IMR-90 (cell line): Measurements from ENCODE around the gene ALK. TPM values are rescaled to one million over a fixed set of nuclear protein-coding genes. Genes with fewer than 3 reads are reported as not detected.

Experiments used
- ATAC-seq: fragments of 200-7000 bp; cut with Tn5 transposase; 2 replicates; pipeline ENCODE4 v1.9.1; 2020; ENCODE audit warnings: low read depth, mild to moderate bottlenecking, moderate library complexity
- BruUV-seq: library from RNA; stranded (reverse); fragments of 400-500 nt; replicated peaks from 2 replicates; lab custom pipeline; 2021; lab: Mats Ljungman, UMichigan
- CTCF ChIA-PET: fragments of 300-600 bp; formaldehyde crosslinking; extraction: SDS; loops from one replicate; lab custom pipeline; 2021; ENCODE audit warnings: antibody characterized with exemption; lab: Yijun Ruan, JAX
- POLR2A ChIA-PET: fragments of 300-600 bp; sonication (Branson Sonifier 250); formaldehyde crosslinking; loops from one replicate; lab custom pipeline; 2022; ENCODE audit warnings: antibody characterized with exemption; ENCODE audit not compliant: unreplicated experiment; lab: Charles Lee
- DNase-seq: peaks from one replicate; pipeline ENCODE4 v3.0.0; 2013
- H2AFZ ChIP-seq: replicated peaks from 2 replicates; pipeline ENCODE3; 2013; ENCODE audit warnings: low read length, mild to moderate bottlenecking; ENCODE audit not compliant: poor library complexity
- H2AK5ac ChIP-seq: 2 replicates; pipeline ENCODE4 v1.6.1; 2013; ENCODE audit warnings: low read depth, low read length, inconsistent platforms
- H2AK9ac ChIP-seq: replicated peaks from 2 replicates; pipeline ENCODE3; 2013; ENCODE audit warnings: mild to moderate bottlenecking, low read depth, low read length, moderate library complexity; ENCODE audit not compliant: poor library complexity
- H2BK120ac ChIP-seq: 2 replicates; pipeline ENCODE4 v1.6.1; 2013; ENCODE audit warnings: low read depth, low read length, inconsistent platforms
- H2BK15ac ChIP-seq: 3 replicates; pipeline ENCODE4 v1.6.1; 2013; ENCODE audit warnings: low read depth, low read length, inconsistent platforms
- H2BK20ac ChIP-seq: 2 replicates; pipeline ENCODE4 v1.6.1; 2013; ENCODE audit warnings: low read depth, mild to moderate bottlenecking, inconsistent platforms, low read length, moderate library complexity
- H2BK5ac ChIP-seq: 2 replicates; pipeline ENCODE4 v1.6.1; 2013; ENCODE audit warnings: mild to moderate bottlenecking, low read depth, low read length, inconsistent platforms; ENCODE audit not compliant: poor library complexity, severe bottlenecking
- H3K14ac ChIP-seq: replicated peaks from 2 replicates; pipeline ENCODE4 v1.6.1; 2013; ENCODE audit warnings: low read depth, low read length, inconsistent platforms
- H3K18ac ChIP-seq: 2 replicates; pipeline ENCODE4 v1.6.1; 2013; ENCODE audit warnings: low read depth, low read length, control low read depth
- H3K23ac ChIP-seq: 2 replicates; pipeline ENCODE4 v1.6.1; 2013; ENCODE audit warnings: low read depth, low read length, inconsistent platforms
- H3K27ac ChIP-seq: 2 replicates; pipeline ENCODE4 v1.5.1; 2013; ENCODE audit warnings: mild to moderate bottlenecking, control low read depth, low read length; ENCODE audit not compliant: insufficient read depth
- H3K27me3 ChIP-seq: 2 replicates; pipeline ENCODE4 v1.6.1; 2013; ENCODE audit warnings: low read length; ENCODE audit not compliant: control insufficient read depth, insufficient read depth
- H3K36me3 ChIP-seq: 2 replicates; pipeline ENCODE4 v1.6.1; 2013; ENCODE audit warnings: low read length, mixed read lengths; ENCODE audit not compliant: control insufficient read depth, insufficient read depth
- H3K4ac ChIP-seq: 2 replicates; pipeline ENCODE4 v1.6.1; 2013; ENCODE audit warnings: low read depth, low read length, inconsistent platforms
- H3K4me1 ChIP-seq: 2 replicates; pipeline ENCODE4 v1.6.1; 2013; ENCODE audit warnings: low read length, mixed read lengths; ENCODE audit not compliant: control insufficient read depth, insufficient read depth
- H3K4me2 ChIP-seq: 2 replicates; pipeline ENCODE4 v1.6.1; 2013; ENCODE audit warnings: low read depth, mild to moderate bottlenecking, control low read depth, low read length, moderate library complexity
- H3K4me3 ChIP-seq: 2 replicates; pipeline ENCODE4 v1.5.1; 2013; ENCODE audit warnings: low read depth, mild to moderate bottlenecking, control low read depth, low read length, moderate library complexity; ENCODE audit not compliant: insufficient read depth
- H3K56ac ChIP-seq: 2 replicates; pipeline ENCODE4 v1.6.1; 2013; ENCODE audit warnings: low read length, inconsistent platforms; ENCODE audit not compliant: insufficient read depth; ENCODE audit errors: extremely low read depth
- H3K79me1 ChIP-seq, 2 experiments: 2 replicates each; pipeline ENCODE4 v1.6.1; 2013; ENCODE audit warnings: low read length in 2 of 2, inconsistent platforms in 1 of 2, low read depth in 1 of 2
- H3K9ac ChIP-seq: 2 replicates; pipeline ENCODE4 v1.6.1; 2013; ENCODE audit warnings: low read depth, low read length, control low read depth
- H3K9me1 ChIP-seq: 2 replicates; pipeline ENCODE4 v1.6.1; 2013; ENCODE audit warnings: low read length, inconsistent platforms; ENCODE audit not compliant: insufficient read depth
- H3K9me3 ChIP-seq: 2 replicates; pipeline ENCODE4 v1.6.1; 2013; ENCODE audit warnings: low read length; ENCODE audit not compliant: control insufficient read depth, insufficient read depth
- H4K20me1 ChIP-seq: 2 replicates; pipeline ENCODE4 v1.6.1; 2013; ENCODE audit warnings: low read length, inconsistent platforms; ENCODE audit not compliant: insufficient read depth
- H4K5ac ChIP-seq: 2 replicates; pipeline ENCODE4 v1.6.1; 2013; ENCODE audit warnings: mild to moderate bottlenecking, low read depth, low read length, control low read depth
- H4K8ac ChIP-seq, 2 experiments: 2 replicates each; pipeline ENCODE4 v1.6.1; 2013; ENCODE audit warnings: low read depth in 2 of 2, low read length in 2 of 2, control low read depth in 1 of 2, inconsistent platforms in 1 of 2
- H4K91ac ChIP-seq: 2 replicates; pipeline ENCODE4 v1.6.1; 2013; ENCODE audit warnings: low read depth, low read length, inconsistent platforms; ENCODE audit not compliant: insufficient read depth
- BHLHE40 ChIP-seq: fragments of 150-350 bp; IDR thresholded peaks from 2 replicates; pipeline ENCODE4 v1.6.1; 2016; ENCODE audit warnings: mild to moderate bottlenecking, low read depth, low read length
- CEBPB ChIP-seq: IDR thresholded peaks from 2 replicates; pipeline ENCODE4 v1.6.1; 2012; ENCODE audit warnings: low read depth, low read length, improper control_type of control experiment
- WGBS, 2 experiments: methylation state at CpG; one replicate each; pipeline versions ENCODE4 v1.1.5 to v1.1.7; 2013; ENCODE audit warnings: missing lambda C conversion rate in 2 of 2; ENCODE audit not compliant: insufficient read length in 1 of 2; ENCODE audit errors: extremely low coverage in 2 of 2; 5-methylcytosine and 5-hydroxymethylcytosine counted together
- dilution Hi-C: fragments of 300-500 bp; cut with HindIII; formaldehyde crosslinking; loops from one replicate; pipeline ENCODE4 v1.14.3; 2018; ENCODE audit warnings: low sequenced_read_pairs; ENCODE audit not compliant: unreplicated experiment
- in situ Hi-C: fragments of 300-500 bp; cut with MboI; formaldehyde crosslinking; loops from 3 replicates; pipeline ENCODE4 v1.14.3; 2019; ENCODE audit warnings: low sequenced_read_pairs, inconsistent platforms, mixed read lengths
- intact Hi-C: fragments of 100-400 bp; cut with micrococcal nuclease; formaldehyde crosslinking; loops from 2 replicates; pipeline ENCODE4 v1.10.0; 2022
- polyA plus RNA-seq, 3 experiments: library from polyadenylated mRNA; depleted of rRNA; stranded (reverse); fragments of >200 nt; gene quantifications; 2 replicates each; pipeline ENCODE4 v1.2.3, GENCODE V29; 2012; ENCODE audit warnings: low replicate concordance in 1 of 3
- total RNA-seq: library from RNA; depleted of rRNA; stranded (reverse); fragments of >200 nt; gene quantifications from 2 replicates; pipeline ENCODE4 v1.2.3, GENCODE V29; 2012

The ALK gene
- total and polyA plus RNA-seq, 2 of the 4 experiments (the other 2 are of a cell fraction) = not detected

DNA sequence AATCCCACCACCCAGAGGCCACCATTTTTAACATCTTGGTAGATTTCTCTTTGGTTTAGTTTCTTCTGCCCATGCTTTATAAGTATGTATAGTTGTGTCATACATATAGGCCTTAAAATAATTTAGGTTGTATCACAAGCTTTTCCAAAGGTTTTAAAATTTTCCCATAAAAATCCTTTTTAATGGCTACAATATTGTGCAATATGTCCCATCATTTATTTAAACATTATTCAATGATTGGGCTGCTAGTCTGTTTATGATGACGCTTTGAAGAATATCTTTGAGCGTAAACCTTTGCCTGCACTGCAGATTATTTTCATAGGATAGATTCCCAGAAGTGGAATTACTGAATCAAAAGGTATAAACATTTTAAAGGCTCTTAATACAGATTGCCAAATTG lies 588.8 kb downstream of the ALK start:
- intact Hi-C loops (no loop called here), in situ Hi-C loops (no loop called here), dilution Hi-C loops (no loop called here)
- Histone ChIP-seq H3K18ac (no peak overlapping the region), H3K27me3 (peaks cover 6% of the 10 kb centered on the region), H2BK15ac (no peak overlapping the region), H3K9me3 (no peaks in the 10 kb centered on the region), H3K4ac (no peak overlapping the region), H3K4me2 (no peak overlapping the region), H4K91ac (no peak overlapping the region), H2BK20ac (no peak overlapping the region), H4K8ac (no peak overlapping the region), H3K27ac (no peak overlapping the region), H4K20me1 (no peaks in the 10 kb centered on the region), H3K23ac (no peak overlapping the region), H3K36me3 (no peaks in the 10 kb centered on the region), H3K9ac (no peak overlapping the region), H2BK120ac (no peak overlapping the region), H4K5ac (no peak overlapping the region), H3K4me1 (no peaks in the 10 kb centered on the region), H2AFZ (no peak overlapping the region), H2AK9ac (no peak overlapping the region), H3K79me1 (no peaks in the 10 kb centered on the region), H3K9me1 (no peaks in the 10 kb centered on the region), H2BK5ac (no peak overlapping the region), H2AK5ac (no peak overlapping the region), H3K4me3 (no peak overlapping the region), H3K56ac (no peak overlapping the region), H3K14ac (no peak overlapping the region)
- TF ChIP-seq CEBPB (peak; percentile 56), BHLHE40 (no peak)
- ATAC-seq = no peak
- POLR2A ChIA-PET = no interaction called here
- CTCF ChIA-PET = interaction anchor here (1.0 to 1.2 kb wide), 2 partner anchors 10 to 24 kb away, joined by 3 read pairs; no protein-coding TSS in a partner anchor
- no peak for DNase-seq
- BruUV-seq = no TSS peak
- WGBS, 2 experiments = no CpG with 5 or more reads among the region's 2 CpGs
